Thyroid gland (tissue), 4 donors: Measurements from ENCODE around the gene MTCL1. TPM values are rescaled to one million over a fixed set of nuclear protein-coding genes. Genes with fewer than 3 reads are reported as not detected.

ENCODE experiments used
- DNase-seq, 2 donors: peaks; one replicate each; pipeline ENCODE4 v3.0.0-alpha.2; 2019
- H3K27ac ChIP-seq, 3 donors: fragments of 200-600 bp; sonication (generic); 1 replicate in 2 of 3; 2 replicates in 1 of 3; pipeline ENCODE4 v1.5.1; 2016 to 2019; ENCODE audit warnings: mild to moderate bottlenecking in 1 of 3, moderate library complexity in 1 of 3
- H3K27me3 ChIP-seq: fragments of 200-600 bp; sonication (generic); one replicate; pipeline ENCODE4 v1.5.1; 2019
- H3K36me3 ChIP-seq, 2 donors: fragments of 200-600 bp; sonication (generic); one replicate each; pipeline ENCODE4 v1.5.1; 2016 to 2019
- H3K4me1 ChIP-seq, 2 donors: fragments of 200-600 bp; sonication (generic); one replicate each; pipeline ENCODE4 v1.5.1; 2017 to 2019
- H3K4me3 ChIP-seq, 3 donors: fragments of 200-600 bp; sonication (generic); replicated peaks in 1 of 3; 1 replicate in 2 of 3; 2 replicates in 1 of 3; pipeline ENCODE4 v1.5.1; 2016; ENCODE audit warnings: mild to moderate bottlenecking in 1 of 3
- H3K9me3 ChIP-seq: fragments of 200-600 bp; sonication (generic); one replicate; pipeline ENCODE4 v1.5.1; 2017
- CTCF ChIP-seq, 6 experiments: fragments of 200-600 bp in 3 of 6; fragments of 450-650 bp in 3 of 6; sonication (generic) in 3 of 6; IDR thresholded peaks; one replicate each; pipeline ENCODE4 v1.5.1; 2016 to 2019; ENCODE audit warnings: antibody characterized with exemption in 6 of 6, mild to moderate bottlenecking in 2 of 6, inconsistent platforms in 1 of 6, moderate library complexity in 1 of 6
- POLR2A ChIP-seq, 2 donors: fragments of 450-650 bp; IDR thresholded peaks; one replicate each; pipeline ENCODE4 v1.6.1; 2017; ENCODE audit warnings: antibody characterized with exemption in 2 of 2, mild to moderate bottlenecking in 2 of 2, moderate library complexity in 1 of 2
- whole genome bisulfite sequencing, 2 donors: methylation state at CpG; one replicate each; pipeline ENCODE4 v1.1.5; 2017; 5-methylcytosine and 5-hydroxymethylcytosine counted together
- intact Hi-C: fragments of 100-400 bp; cut with DNase I; formaldehyde crosslinking; loops from one replicate; pipeline ENCODE4 v1.15.1; 2023
- total RNA-seq, 4 donors: library from RNA; depleted of rRNA; stranded (reverse); fragments of >200 nt; gene quantifications; one replicate each; pipeline ENCODE4 v1.2.3, GENCODE V29; 2016

MTCL1 gene
- total RNA-seq, 4 donors from 2014 or later: 2.0 to 3.2 (median 2.5) TPM

- no peaks in the 10 kb centered on the region for H3K36me3 ChIP-seq
- no peak overlapping the region for H3K27ac ChIP-seq
- H3K4me1 ChIP-seq: no peaks in the 10 kb centered on the region
- WGBS, 2 donors: 87 to 94% methylated on average over 6 of the region's 6 CpGs
- no peaks in the 10 kb centered on the region for H3K27me3 ChIP-seq
- intact Hi-C loops: no loop called here
- no peaks in the 10 kb centered on the region for H3K9me3 ChIP-seq
- H3K4me3 ChIP-seq: no peak overlapping the region
- DNase-seq: no peak
- no peak for TF ChIP-seq POLR2A (IDR thresholded peaks at IDR 0.05)
Measured at GRCh38 chr18:8749492-8749891, 44.1 kb downstream of the MTCL1 start.

- Histone ChIP-seq H3K9me3 (no peaks in the 10 kb centered on the region), H3K4me1 (no peaks in the 10 kb centered on the region), H3K27me3 (no peaks in the 10 kb centered on the region), H3K36me3 (no peaks in the 10 kb centered on the region), H3K27ac (no peak overlapping the region), H3K4me3 (no peak overlapping the region)
- 93 to 94% methylated on average over 8 of the region's 8 CpGs for WGBS, 2 donors
- DNase-seq: no peak
- TF ChIP-seq CTCF (IDR thresholded peaks at IDR 0.05): no peak
- TF ChIP-seq POLR2A (IDR thresholded peaks at IDR 0.05): no peak
- intact Hi-C loops: no loop called here
Measured at GRCh38 chr18:8750954-8751415, 45.6 kb downstream of the MTCL1 start.

DNA sequence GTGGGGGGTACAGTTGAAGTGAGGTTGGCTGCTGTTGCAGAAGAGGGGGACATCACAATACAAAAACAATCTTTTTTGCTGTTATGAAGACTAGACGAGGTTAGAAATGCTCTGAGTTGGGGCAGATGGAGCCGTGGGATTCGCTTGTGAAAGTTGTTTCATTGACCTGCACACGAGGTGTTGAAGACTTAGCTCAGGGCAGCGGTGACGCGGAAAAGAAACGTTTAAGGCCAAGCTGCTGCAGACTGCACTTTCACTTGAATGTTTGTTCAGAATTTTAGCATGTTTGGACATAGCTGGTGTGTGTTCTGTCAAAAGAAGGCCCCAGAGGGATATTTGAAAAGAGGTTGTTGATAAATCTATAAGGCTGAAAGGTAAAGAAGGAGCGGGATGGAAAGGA, 46.3 kb downstream of the MTCL1 start:
- Histone ChIP-seq H3K4me3 (no peak overlapping the region), H3K9me3 (no peaks in the 10 kb centered on the region), H3K27ac (no peak overlapping the region), H3K36me3 (no peaks in the 10 kb centered on the region), H3K4me1 (no peaks in the 10 kb centered on the region), H3K27me3 (no peaks in the 10 kb centered on the region)
- WGBS, 2 donors: 70 to 72% methylated on average over 9 of the region's 9 CpGs
- intact Hi-C loops: no loop called here
- TF ChIP-seq CTCF (IDR thresholded peaks at IDR 0.05) (no peak), POLR2A (IDR thresholded peaks at IDR 0.05) (no peak)
- DNase-seq: no peak

GRCh38 chr18:8752329-8752728, 47.0 kb downstream of the MTCL1 start:
- H3K27ac ChIP-seq: no peak overlapping the region
- WGBS, 2 donors: 13 to 29% methylated on average over 1 of the region's 1 CpG

DNA sequence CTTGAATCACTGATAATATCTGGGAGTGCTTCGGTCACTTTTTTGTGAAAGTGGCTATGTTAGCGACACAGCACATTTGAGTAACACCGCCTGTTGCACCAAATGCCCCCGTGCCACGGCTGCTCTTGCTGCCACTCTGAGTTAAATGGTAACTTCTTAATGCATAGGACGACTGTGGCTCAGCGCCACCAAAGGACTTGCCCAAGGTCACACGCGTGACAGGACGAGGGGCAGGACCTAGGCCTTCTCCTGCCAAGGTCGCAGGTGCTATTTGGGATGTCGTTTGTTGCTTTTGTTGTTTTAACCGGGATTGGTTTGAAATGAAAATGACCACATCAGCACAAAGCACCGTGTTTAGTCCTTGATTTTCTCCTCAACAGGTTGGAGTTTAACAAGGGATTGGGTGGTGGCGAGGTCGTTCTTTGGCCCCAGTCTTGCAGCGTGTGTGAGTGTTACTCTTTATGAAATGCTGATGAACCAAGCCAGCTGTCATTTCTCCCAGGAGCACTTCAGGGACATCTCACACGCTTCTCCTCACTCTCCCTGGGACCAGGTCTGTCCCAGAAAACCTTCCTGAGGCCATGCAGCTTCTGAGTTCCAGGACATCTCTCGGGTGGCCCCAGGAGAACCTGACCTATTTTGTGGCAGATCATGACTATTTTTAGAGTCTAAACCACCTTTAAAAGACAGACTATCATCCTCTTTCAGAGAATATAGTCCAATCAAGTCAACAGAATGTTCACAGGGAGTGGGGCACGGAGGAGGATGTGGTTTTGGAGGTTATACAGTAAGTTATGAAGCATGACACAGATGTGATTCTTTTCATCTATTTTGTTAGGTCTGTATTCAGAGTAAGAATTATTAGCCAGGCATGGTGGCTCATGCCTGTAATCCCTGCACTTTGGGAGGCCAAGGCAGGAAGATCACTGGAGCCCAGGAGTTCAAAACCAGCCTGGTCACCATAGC, 49.9 kb downstream of the MTCL1 start:
- Histone ChIP-seq H3K4me1 (no peaks in the 10 kb centered on the region), H3K36me3 (no peaks in the 10 kb centered on the region), H3K4me3 (no peak overlapping the region), H3K27me3 (no peaks in the 10 kb centered on the region), H3K27ac (no peak overlapping the region), H3K9me3 (no peaks in the 10 kb centered on the region)
- TF ChIP-seq POLR2A (IDR thresholded peaks at IDR 0.05): no peak
- TF ChIP-seq CTCF (IDR thresholded peaks at IDR 0.05): no peak
- no peak for DNase-seq
- WGBS, 2 donors: 92 to 93% methylated on average over 20 of the region's 20 CpGs
- intact Hi-C loops: no loop called here

More at GRCh38 chr18:8752329-8752728, 47.0 kb downstream of the MTCL1 start:
- Histone ChIP-seq H3K27me3 (no peaks in the 10 kb centered on the region), H3K4me1 (no peaks in the 10 kb centered on the region), H3K9me3 (no peaks in the 10 kb centered on the region), H3K4me3 (no peak overlapping the region), H3K36me3 (no peaks in the 10 kb centered on the region)
- intact Hi-C loops: no loop called here
- DNase-seq: peak; percentile 41 to 52
- no peak for TF ChIP-seq POLR2A (IDR thresholded peaks at IDR 0.05)

DNA sequence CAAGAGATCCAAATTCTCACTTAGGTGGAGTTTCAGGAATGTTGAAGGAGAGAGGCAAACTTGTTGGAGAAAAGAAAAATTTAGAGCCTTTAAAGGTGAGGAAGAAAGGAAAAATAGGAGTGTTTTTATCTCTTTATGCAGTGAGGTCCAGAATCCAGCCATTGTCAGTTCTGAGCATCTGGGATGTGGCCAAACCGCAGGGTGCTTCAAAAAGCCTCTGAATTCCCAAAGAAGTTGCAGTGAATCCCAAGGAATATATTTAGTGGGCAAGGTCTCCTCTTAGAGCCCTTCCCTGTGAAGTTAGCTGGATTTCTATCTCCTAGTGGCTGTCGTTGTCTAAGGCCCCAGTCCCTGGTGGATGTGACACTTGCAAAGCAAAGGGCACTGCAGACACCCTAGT, 51.2 kb downstream of the MTCL1 start:
- H3K4me3 ChIP-seq: no peak overlapping the region
- 79 to 83% methylated on average over 2 of the region's 2 CpGs for WGBS, 2 donors
- intact Hi-C loops: no loop called here
- no peaks in the 10 kb centered on the region for H3K27me3 ChIP-seq
- no peaks in the 10 kb centered on the region for H3K9me3 ChIP-seq
- H3K4me1 ChIP-seq: no peaks in the 10 kb centered on the region
- DNase-seq: no peak
- H3K36me3 ChIP-seq: no peaks in the 10 kb centered on the region
- TF ChIP-seq POLR2A (IDR thresholded peaks at IDR 0.05): no peak
- no peak for TF ChIP-seq CTCF (IDR thresholded peaks at IDR 0.05)
- no peak overlapping the region for H3K27ac ChIP-seq
